GM19395 (cell line): ENCODE measurements around the gene UMAD1.
A peak's percentile ranks its signal among the peaks of the same experiment; 100 is the strongest.

Experiments
- ATAC-seq: cut with Tn5 transposase; IDR thresholded peaks from one replicate; pipeline ENCODE4 v1.9.1; 2021; ENCODE audit warnings: mild to moderate bottlenecking, moderate library complexity; ENCODE audit not compliant: unreplicated experiment

The UMAD1 gene

GRCh38 chr7:7917593-7917992, 277.0 kb downstream of the UMAD1 start:
- ATAC-seq: no peak

DNA sequence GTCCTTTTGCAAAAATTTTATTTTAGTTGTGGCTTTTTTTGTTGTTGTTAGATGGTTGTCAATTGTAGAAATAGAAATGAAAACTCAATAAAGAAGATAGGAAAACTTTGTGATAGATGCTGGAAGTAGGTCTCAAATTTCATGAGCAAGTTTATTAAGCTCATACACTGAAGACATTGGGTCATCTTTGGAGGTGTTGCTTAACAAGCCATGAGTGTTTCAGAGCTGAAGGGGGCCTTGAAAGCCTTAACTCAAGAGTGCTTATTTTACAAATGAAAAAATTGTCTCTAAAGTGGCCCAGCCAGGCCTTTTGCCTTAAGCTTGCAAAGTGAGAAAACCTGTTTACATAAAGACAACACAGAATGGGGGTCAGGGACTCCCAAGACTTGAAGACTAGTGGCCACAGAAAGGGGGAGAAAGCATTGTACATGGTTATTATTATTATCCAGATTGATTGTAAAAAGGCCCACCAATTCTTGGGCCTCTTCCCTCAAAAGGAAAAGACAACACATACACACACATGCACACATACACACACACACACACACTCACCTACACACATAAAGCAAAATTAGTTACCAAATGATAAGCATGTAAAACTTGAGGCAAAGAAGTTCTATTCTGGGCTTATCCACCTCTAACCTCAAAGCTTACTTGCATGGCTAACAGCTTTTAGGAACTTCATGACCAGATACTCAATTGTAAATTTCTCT, 278.3 kb downstream of the UMAD1 start:
- ATAC-seq: peak; percentile 43

DNA sequence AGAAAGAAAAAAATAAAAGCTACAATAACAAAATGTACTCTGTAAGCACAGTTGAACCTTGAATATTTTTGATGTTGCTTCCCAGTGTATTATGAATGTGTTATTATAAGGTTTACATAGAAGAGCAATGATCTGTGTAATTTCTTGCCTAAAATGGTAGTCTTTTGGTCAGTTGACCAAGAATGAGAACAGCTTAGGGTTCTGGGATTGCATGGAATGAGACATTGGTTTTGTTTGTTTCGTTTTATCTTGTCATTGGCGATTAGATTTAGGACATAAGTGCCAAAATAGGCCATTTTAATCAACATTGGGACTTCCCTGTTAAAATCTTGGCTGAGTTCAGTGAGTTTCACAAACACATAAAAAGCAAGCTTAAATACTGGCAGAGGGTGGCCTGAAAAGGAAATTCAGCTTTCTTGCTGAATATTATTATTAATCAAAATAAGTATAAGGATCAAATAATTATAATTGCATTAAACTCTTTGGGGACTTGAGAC, 278.9 kb downstream of the UMAD1 start:
- peak; percentile 26 for ATAC-seq

DNA sequence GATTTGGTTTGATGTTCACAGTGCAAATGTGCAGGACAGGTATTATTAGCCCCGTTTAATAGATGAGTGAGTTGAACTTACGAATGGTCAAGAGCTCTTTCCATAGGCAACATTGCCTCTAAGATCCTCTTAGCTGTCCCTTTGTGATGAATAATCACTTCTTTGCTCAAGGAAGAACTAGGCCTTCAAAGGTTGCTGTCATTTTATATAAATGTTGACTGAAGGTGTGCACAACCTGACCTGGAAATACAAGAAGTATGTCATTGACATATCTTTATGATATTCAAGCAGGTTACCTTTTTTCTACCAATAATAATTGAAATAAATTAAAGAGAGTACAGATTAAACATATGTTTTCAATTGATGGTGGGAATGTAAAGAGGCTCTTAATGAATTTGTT, 279.5 kb downstream of the UMAD1 start:
- ATAC-seq: no peak

GRCh38 chr7:7920481-7920880, 279.9 kb downstream of the UMAD1 start:
- peak; percentile 92 for ATAC-seq

DNA sequence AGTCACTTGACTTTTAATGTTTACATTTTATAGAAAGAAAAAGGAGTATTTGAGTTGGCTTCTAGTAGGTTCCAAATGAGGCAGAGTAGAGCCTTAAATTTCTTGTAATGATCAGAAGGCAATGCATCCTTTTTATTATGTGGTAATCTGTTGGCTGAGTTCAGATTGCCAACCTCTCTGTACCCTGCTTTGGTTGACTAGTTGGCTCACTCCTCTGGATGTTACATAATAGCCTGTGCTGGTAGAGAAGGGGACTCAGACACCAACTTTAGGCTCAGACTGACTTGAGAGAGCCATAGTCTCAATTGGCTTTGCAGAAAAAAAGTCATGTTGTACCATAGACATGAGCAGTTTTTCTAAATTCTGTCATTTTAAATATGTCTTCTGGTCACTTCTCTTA, 281.3 kb downstream of the UMAD1 start:
- no peak for ATAC-seq

- ATAC-seq: no peak
Observed at GRCh38 chr7:7922684-7923385, 282.3 kb downstream of the UMAD1 start.

GRCh38 chr7:7923818-7924217, 283.3 kb downstream of the UMAD1 start:
- ATAC-seq: no peak

DNA sequence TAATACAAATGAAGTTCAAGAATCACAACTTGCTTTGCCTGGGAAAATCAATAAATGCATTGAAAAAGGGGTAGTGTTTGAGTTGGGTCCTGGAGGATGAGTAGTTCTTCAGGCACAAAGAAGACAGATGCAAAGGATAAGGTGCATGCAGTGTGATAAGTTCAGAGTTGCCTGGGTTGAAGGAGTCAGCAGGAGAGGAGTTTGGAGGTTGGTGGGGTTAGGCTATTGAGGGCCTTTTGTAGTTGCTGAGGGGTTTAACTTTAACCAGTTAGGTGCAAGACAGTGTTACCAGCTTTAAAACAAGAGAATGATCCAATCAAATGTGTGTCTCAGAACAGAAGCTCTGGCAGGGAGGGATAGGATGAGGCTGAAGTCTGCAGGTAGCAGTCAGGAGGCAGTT, 283.8 kb downstream of the UMAD1 start:
- ATAC-seq: no peak
